HG02763 (cell line): ENCODE results near the gene HOXD9.

Source experiments
- ATAC-seq: cut with Tn5 transposase; IDR thresholded peaks from one replicate; pipeline ENCODE4 v1.9.1; 2021; ENCODE audit warnings: mild to moderate bottlenecking, moderate library complexity; ENCODE audit not compliant: unreplicated experiment

The HOXD9 gene

GRCh38 chr2:176122683-176123410 lies at the start of gene HOXD9:
HOXD9 (plus strand) TSS chr2:176122719; CDS start chr2:176122769, 50 bp downstream.
- no peak for ATAC-seq

- ATAC-seq: no peak
These were observed 49.3 kb upstream of the HOXD9 start for GRCh38 chr2:176072951-176073904.

GRCh38 chr2:176074919-176075425 lies 47.5 kb upstream of the HOXD9 start:
- no peak for ATAC-seq

GRCh38 chr2:176075481-176075880 lies 47.0 kb upstream of the HOXD9 start:
- no peak for ATAC-seq

- no peak for ATAC-seq
These were observed 46.5 kb upstream of the HOXD9 start for GRCh38 chr2:176076063-176076462.

- no peak for ATAC-seq
These were observed 45.7 kb upstream of the HOXD9 start for GRCh38 chr2:176076796-176077195.

- no peak for ATAC-seq
These were observed 43.8 kb upstream of the HOXD9 start for GRCh38 chr2:176078541-176079284.

GRCh38 chr2:176079285-176079830 lies 43.2 kb upstream of the HOXD9 start:
- no peak for ATAC-seq

GRCh38 chr2:176079831-176080539 lies 42.5 kb upstream of the HOXD9 start:
- no peak for ATAC-seq

GRCh38 chr2:176080540-176081375 lies 41.8 kb upstream of the HOXD9 start:
- ATAC-seq: no peak

- ATAC-seq: no peak
These were observed 41.1 kb upstream of the HOXD9 start for GRCh38 chr2:176081376-176081836.

- no peak for ATAC-seq
These were observed 40.5 kb upstream of the HOXD9 start for GRCh38 chr2:176081837-176082524.

- no peak for ATAC-seq
These were observed 40.0 kb upstream of the HOXD9 start for GRCh38 chr2:176082525-176082823.

- no peak for ATAC-seq
These were observed 39.4 kb upstream of the HOXD9 start for GRCh38 chr2:176082824-176083751.

GRCh38 chr2:176083796-176084261 lies 38.7 kb upstream of the HOXD9 start, which contains the start of gene EVX2:
EVX2 (minus strand) TSS chr2:176083962; CDS start chr2:176083776, 186 bp downstream.
- ATAC-seq: no peak

- no peak for ATAC-seq
These were observed 37.9 kb upstream of the HOXD9 start for GRCh38 chr2:176084611-176085119.

- no peak for ATAC-seq
These were observed 37.3 kb upstream of the HOXD9 start for GRCh38 chr2:176085120-176085788.
